Right atrium auricular region (tissue), 2 donors: ENCODE data around the gene SNRPA. TPM values are rescaled to one million over a fixed set of nuclear protein-coding genes. Genes with fewer than 3 reads are reported as not detected.

Experiments used
- DNase-seq: peaks from one replicate; pipeline ENCODE4 v3.0.0-alpha.2; 2019; ENCODE audit warnings: low spot score
- H3K27ac ChIP-seq, 2 donors: fragments of 200-600 bp; sonication (generic); 1 replicate in 1 of 2; 2 replicates in 1 of 2; pipeline ENCODE4 v1.5.1; 2016 to 2019
- H3K27me3 ChIP-seq, 2 donors: fragments of 200-600 bp; sonication (generic); one replicate each; pipeline versions ENCODE4 v1.5.1 to v1.6.0; 2017 to 2019
- H3K36me3 ChIP-seq: fragments of 200-600 bp; sonication (generic); one replicate; pipeline ENCODE4 v1.5.1; 2016
- H3K4me1 ChIP-seq, 2 donors: fragments of 200-600 bp; sonication (generic); one replicate each; pipeline versions ENCODE4 v1.5.1 to v1.6.0; 2017 to 2019
- H3K4me3 ChIP-seq, 2 donors: fragments of 200-600 bp; sonication (generic); 1 replicate in 1 of 2; 2 replicates in 1 of 2; pipeline ENCODE4 v1.5.1; 2017 to 2019; ENCODE audit warnings: mild to moderate bottlenecking in 1 of 2, moderate library complexity in 1 of 2
- H3K9me3 ChIP-seq, 2 donors: fragments of 200-600 bp; sonication (generic); one replicate each; pipeline ENCODE4 v1.5.1; 2019
- CTCF ChIP-seq, 2 donors: fragments of 200-600 bp; sonication (generic); IDR thresholded peaks; one replicate each; pipeline ENCODE4 v1.5.1; 2019; ENCODE audit warnings: antibody characterized with exemption in 2 of 2
- total RNA-seq, 2 donors: library from RNA; depleted of rRNA; stranded (reverse); fragments of >200 nt; gene quantifications; one replicate each; pipeline ENCODE4 v1.1.0, GENCODE V29; 2016

The SNRPA gene
- total RNA-seq, 2 donors from 2014 or later, result 30.7 to 32.9 TPM

- Histone ChIP-seq H3K4me3 (no peak overlapping the region), H3K9me3 (no peaks in the 10 kb centered on the region), H3K4me1 (peaks cover 0 to 20% of the 10 kb centered on the region in 2 donors), H3K36me3 (peaks cover 60% of the 10 kb centered on the region), H3K27ac (peak overlapping the region; percentile 78 to 81), H3K27me3 (no peaks in the 10 kb centered on the region)
- no peak for TF ChIP-seq CTCF (IDR thresholded peaks at IDR 0.05)
- DNase-seq, result no peak
Measured at GRCh38 chr19:40705362-40705651, 45.7 kb upstream of the SNRPA start.

- H3K4me1 ChIP-seq, result peaks cover 0 to 20% of the 10 kb centered on the region in 2 donors
- no peaks in the 10 kb centered on the region for H3K27me3 ChIP-seq
- H3K9me3 ChIP-seq, result no peaks in the 10 kb centered on the region
- peak overlapping the region; percentile 78 to 81 for H3K27ac ChIP-seq
- TF ChIP-seq CTCF (IDR thresholded peaks at IDR 0.05), result no peak
- DNase-seq, result no peak
- H3K36me3 ChIP-seq, result peaks cover 60% of the 10 kb centered on the region
- no peak overlapping the region for H3K4me3 ChIP-seq
Measured at GRCh38 chr19:40705950-40706619, 44.9 kb upstream of the SNRPA start.

GRCh38 chr19:40707615-40708014, 43.4 kb upstream of the SNRPA start:
- Histone ChIP-seq H3K36me3 (peaks cover 46% of the 10 kb centered on the region), H3K4me1 (peaks cover 0 to 20% of the 10 kb centered on the region in 2 donors), H3K4me3 (no peak overlapping the region), H3K27me3 (no peaks in the 10 kb centered on the region), H3K27ac (peak overlapping the region in 1 of 2 donors; percentile 78), H3K9me3 (no peaks in the 10 kb centered on the region)
- no peak for TF ChIP-seq CTCF (IDR thresholded peaks at IDR 0.05)
- DNase-seq, result no peak

- peaks cover 0 to 31% of the 10 kb centered on the region in 2 donors for H3K4me1 ChIP-seq
- peaks cover 34% of the 10 kb centered on the region for H3K36me3 ChIP-seq
- no peaks in the 10 kb centered on the region for H3K27me3 ChIP-seq
- no peak overlapping the region for H3K4me3 ChIP-seq
- DNase-seq, result no peak
- no peak overlapping the region for H3K27ac ChIP-seq
- no peaks in the 10 kb centered on the region for H3K9me3 ChIP-seq
- no peak for TF ChIP-seq CTCF (IDR thresholded peaks at IDR 0.05)
Measured at GRCh38 chr19:40709817-40710216, 41.2 kb upstream of the SNRPA start.

GRCh38 chr19:40713939-40714338, 37.1 kb upstream of the SNRPA start:
- Histone ChIP-seq H3K27ac (peak overlapping the region; percentile 95 to 98), H3K9me3 (no peaks in the 10 kb centered on the region), H3K36me3 (peaks cover 12% of the 10 kb centered on the region), H3K4me3 (no peak overlapping the region), H3K4me1 (peaks cover 0 to 42% of the 10 kb centered on the region in 2 donors), H3K27me3 (no peaks in the 10 kb centered on the region)
- TF ChIP-seq CTCF (IDR thresholded peaks at IDR 0.05), result no peak
- DNase-seq, result no peak
